NCI-H1694 (cell line): ENCODE results near the gene DNAJC21.
"Not testable (repeated sequence)": the region's sequence is repeated elsewhere in the genome, so short reads cannot be mapped to it uniquely, and the experiment has no call there.

ENCODE experiments used
- DNase-seq: peaks from one replicate; lab custom pipeline; 2025; lab: John Stamatoyannopoulos, UW

DNAJC21 gene

GRCh38 chr5:34929134-34929719 is at the start of gene DNAJC21:
Gene DNAJC21, plus strand, starts transcription at chr5:34929559. Its CDS starts 261 bp downstream, at chr5:34929820.
- DNase-seq: peak; percentile 96

DNA sequence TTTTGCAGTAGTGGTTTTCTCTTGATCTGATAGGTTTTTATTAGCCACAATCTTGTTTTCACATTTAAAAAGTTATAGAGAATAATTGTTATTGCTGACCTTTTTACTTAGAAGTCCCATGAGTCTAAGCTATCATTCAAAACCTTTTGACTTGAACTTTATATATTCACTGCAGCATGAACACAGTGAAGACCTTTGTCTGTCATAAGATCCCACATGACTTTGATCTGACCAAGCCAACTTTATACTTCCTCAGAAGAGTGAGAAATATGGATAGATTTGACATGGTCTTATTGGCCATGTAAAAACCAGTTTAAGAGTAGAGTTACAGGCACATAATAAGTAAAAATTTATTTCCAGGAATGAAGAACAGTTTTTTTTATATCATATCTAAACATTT is 48.1 kb upstream of the DNAJC21 start:
- DNase-seq: no peak

DNA sequence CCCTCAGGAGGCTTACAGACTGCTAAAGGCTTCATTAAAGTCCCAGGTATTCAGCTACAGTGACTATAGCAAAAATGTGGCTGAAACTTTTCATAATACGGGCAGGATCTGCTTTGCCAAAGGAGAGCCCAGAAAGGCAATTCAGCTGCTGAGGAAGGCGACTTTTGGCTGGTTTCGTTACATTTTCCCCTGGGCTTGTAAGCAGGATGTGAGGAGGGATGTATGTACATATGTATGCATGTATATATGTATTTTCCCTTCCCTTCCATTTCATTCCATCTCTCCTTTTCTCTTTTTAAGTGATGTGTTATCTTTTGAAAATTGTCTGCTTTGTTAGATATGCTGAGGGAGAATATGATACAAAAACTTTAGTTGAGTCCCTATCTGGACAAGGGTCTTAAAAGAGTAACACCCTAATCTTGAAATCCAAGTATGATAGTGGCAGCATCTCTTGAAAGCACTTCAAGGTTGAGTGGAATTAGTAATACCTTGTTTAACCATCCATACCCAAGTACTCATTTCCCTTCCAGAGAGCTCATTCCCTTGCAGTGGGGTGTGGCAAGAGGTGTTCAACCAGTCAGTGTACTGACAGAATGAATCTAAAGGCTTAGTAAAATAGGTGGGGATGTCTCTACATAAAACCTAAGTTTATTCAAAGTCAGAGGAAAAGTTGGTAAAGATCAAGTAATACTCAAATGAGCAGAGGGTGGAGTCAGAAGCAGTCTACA is 42.8 kb upstream of the DNAJC21 start:
- DNase-seq: no peak

DNA sequence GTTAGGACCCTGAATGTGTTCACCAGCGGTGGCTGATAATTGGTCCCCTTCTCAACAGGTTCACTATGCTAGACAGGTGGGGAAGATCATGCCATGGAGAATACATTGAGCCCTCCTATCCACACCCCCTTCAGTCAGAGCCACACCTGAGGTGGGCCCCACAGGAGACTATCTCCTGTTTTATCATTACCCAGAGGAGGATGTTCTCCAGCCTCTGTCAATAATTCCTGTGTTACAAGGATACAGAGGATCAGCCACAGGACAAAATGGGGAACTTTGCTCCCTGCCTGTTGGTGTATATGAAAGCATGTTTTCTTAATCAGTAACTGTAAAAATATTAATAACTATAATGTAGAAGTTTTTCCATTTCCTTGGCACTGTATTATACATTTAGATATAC is 40.0 kb upstream of the DNAJC21 start:
- no peak for DNase-seq

- DNase-seq: no peak
These were observed 37.4 kb upstream of the DNAJC21 start for GRCh38 chr5:34891981-34892380.

DNA sequence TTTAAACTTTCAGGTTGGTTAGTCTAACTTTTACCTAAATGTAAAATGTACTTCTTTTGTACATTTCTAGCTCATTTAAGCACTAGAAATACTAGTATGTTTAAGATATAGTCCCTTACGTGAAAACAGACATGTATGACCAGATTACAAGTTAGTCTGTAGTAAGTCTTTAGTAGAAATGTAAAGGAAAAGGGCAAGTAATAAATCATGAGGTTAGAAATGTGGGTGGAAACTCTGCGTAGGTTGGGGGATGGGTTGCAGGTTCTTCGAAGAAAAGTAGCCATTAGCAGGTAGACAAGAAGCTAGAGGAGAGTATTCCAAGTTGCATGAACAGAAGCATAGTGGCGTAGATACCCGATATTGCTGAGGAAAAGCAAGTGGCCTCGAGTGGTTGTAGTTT is 36.9 kb upstream of the DNAJC21 start:
- no peak for DNase-seq

GRCh38 chr5:34894716-34895115 is 34.6 kb upstream of the DNAJC21 start:
- DNase-seq: no peak

DNA sequence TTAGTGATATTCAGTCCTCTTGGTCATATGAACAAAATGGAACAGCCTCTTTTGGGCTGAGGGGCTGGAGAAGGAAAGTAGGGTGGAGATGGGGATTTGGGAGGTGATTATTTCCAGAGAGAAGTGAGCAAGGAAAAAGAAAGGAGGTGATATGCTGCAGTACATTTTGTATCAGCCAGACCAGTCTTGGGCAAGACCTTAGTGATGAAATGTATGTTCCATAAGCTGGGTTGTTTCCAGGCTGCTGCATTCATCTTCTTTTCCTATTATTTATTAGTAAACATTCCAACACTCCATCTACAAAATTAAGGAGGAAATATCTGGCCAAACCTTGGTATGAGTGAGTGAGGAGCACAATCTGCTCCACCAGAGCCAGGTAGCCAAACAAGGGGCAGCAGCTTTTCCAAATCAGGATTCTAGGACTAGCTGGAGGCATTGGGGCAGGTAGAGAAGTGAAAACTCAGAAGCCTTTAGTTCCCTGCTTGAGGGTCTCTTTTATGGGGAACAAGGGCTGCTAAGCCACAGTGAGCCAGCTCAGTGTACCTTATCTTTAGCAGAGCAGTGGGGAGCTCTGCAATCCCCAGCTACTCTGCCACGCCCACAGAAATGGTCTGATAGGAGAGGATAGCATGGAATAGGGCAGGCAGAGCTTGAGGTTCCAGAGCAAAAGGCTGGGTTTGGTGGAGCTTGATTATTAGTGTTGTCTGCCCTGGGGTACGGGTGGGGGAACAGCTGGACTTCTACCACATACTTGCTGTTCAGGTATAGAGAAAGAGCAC is 33.5 kb upstream of the DNAJC21 start:
- no peak for DNase-seq

GRCh38 chr5:34897646-34898045 is 31.7 kb upstream of the DNAJC21 start:
- DNase-seq: no peak

- peak; percentile 73 for DNase-seq
These were observed 31.0 kb upstream of the DNAJC21 start for GRCh38 chr5:34898258-34898895.

GRCh38 chr5:34899066-34899465 is 30.3 kb upstream of the DNAJC21 start:
- no peak for DNase-seq

GRCh38 chr5:34900652-34901051 is 28.7 kb upstream of the DNAJC21 start:
- no peak for DNase-seq

GRCh38 chr5:34903260-34903659 is 26.1 kb upstream of the DNAJC21 start:
- DNase-seq: no peak

GRCh38 chr5:34905564-34905963 is 23.8 kb upstream of the DNAJC21 start:
- no peak for DNase-seq

DNA sequence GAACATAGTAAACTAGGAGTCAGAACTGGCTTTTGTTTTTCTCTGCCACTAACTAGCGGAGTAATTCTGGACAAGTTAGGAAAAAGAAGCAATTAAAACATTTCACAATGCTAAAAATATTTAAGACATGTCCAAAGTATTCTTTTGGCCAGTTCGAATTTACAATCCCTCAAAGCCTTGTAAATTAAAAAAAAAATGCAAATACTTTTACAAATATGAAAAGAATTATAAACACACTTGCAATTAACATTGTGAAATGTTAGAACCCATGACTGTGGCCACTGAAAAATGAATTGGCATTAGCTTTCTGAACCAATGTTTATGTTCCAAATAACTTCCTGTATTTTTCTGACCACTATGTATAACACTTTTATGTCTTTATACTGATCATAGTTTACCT is 16.3 kb upstream of the DNAJC21 start:
- DNase-seq: no peak

DNA sequence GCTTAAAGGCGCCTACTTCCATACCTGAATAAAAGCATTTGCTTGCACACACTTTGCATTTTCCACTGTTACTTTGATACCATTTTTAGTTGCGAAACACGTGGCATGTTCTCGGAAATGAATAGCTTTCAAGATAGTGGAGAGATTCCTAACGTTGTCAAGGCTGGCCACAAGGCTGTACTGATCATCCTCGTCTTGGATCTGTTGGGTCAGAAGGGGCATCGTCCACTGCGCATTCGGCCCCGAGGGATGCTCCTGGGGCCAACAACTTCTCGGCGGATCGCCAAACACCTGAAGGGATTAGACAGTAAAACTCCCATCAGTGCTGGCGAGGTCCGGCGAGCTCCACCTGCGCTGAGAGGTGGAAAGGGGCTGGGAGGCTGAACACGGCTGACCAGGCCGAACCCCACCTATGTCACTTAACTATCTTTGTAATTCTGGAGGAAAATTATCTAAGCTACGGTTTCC is 14.7 kb upstream of the DNAJC21 start:
- peak; percentile 10 for DNase-seq

DNA sequence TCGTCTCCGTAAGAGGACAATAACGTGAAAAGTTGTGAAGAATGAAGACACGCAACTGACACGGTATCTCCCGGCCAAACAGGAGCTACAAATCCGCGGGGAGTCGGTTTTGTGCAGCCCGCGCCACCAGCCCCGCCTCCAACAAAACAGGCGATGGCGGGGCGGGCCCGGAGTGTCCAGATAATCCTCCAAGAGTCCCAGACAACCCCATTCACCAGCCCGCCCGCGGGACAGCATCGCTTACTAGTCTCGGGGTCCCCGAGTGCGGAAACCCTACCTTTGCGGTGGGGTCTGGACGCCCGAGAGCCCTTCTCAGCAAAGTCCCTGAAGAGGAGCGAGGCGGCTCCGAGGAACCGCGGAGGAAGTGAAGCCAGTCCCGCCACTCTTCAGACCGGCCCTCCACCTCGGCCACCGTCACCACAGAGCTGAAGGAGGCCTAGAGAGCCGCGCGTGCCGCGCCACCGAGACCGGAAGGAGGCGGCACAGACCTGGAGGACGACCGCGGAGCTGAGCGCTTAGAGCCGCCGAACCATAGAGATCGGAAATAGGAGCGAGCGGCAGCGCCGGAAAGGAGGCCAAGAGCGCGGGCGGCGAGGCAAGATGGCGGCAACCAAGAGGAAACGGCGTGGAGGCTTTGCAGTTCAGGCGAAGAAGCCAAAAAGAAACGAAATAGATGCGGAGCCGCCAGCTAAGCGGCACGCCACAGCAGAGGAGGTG is 14.1 kb upstream of the DNAJC21 start, which contains the start of the genes BRIX1 and RAD1:
BRIX1 (plus strand) TSS at position 573 of the 717 bp plus-strand sequence; CDS start at position 601, 28 bp downstream.
RAD1 (minus strand) TSS at position 366 of the 717 bp plus-strand sequence. CDS start 612 bp downstream, outside the sequence.
- peak; percentile 96 for DNase-seq

DNA sequence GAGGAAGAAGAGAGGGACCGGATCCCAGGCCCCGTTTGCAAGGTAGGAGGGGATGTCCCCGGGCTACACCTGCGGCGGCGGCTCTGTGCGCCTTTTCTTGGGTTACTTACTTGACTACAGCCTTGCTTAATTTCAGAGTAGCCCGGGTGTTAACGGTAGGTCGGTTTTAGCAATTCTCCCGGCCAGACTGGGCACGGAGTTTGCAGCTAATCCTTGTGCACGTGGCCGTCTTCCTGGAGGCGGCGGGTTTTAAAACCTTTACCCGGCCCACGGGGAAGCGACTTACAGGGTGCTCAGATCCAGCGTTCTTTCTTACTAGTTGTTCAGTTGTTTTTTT is 13.5 kb upstream of the DNAJC21 start:
- no peak for DNase-seq

- no peak for DNase-seq
These were observed 12.8 kb upstream of the DNAJC21 start for GRCh38 chr5:34916518-34916917.

GRCh38 chr5:34918025-34918424 is 11.3 kb upstream of the DNAJC21 start:
- DNase-seq: no peak

- DNase-seq: no peak
These were observed 10.3 kb upstream of the DNAJC21 start for GRCh38 chr5:34919077-34919476.

DNA sequence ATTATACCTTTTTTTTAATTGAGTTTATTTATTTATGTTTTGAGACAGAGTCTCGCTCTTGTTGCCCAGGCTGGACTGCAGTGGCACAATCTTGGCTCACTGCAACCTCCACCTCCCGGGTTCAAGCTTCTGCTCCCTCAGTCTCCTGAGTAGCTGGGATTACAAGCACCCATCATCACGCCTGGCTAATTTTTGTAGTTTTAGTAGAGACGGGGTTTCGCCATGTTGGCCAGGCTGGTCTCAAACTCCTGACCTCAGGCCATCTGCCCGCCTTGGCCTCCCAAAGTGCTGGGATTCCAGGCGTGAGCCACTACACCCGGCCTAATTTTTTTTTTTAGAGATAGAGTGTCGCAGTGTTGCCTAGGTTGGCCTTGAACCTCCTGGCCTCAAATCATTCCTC is 6.1 kb upstream of the DNAJC21 start:
- not testable (repeated sequence) for DNase-seq
